ENCODE data around the gene PRKACA.
"Not testable (repeated sequence)": the region's sequence is repeated elsewhere in the genome, so short reads cannot be mapped to it uniquely, and the experiment has no call there.

Gene PRKACA

GRCh38 chr19:14147797-14148605 is 30.4 kb upstream of the PRKACA start:
- no peak for FAIRE-seq

- FAIRE-seq: no peak
These were observed 29.2 kb upstream of the PRKACA start for GRCh38 chr19:14146789-14147216.

- FAIRE-seq: not testable (repeated sequence)
These were observed 28.6 kb upstream of the PRKACA start for GRCh38 chr19:14146169-14146568.

GRCh38 chr19:14145381-14145780 is 27.8 kb upstream of the PRKACA start:
- FAIRE-seq: no peak

GRCh38 chr19:14142262-14143190 is 25.0 kb upstream of the PRKACA start:
- FAIRE-seq: no peak

GRCh38 chr19:14141041-14141440 is 23.5 kb upstream of the PRKACA start:
- FAIRE-seq: no peak

- no peak for FAIRE-seq
These were observed 22.4 kb upstream of the PRKACA start for GRCh38 chr19:14139944-14140343.

- FAIRE-seq: no peak
These were observed 21.2 kb upstream of the PRKACA start for GRCh38 chr19:14138576-14139265.

- FAIRE-seq: peak; percentile 96
These were observed 19.1 kb upstream of the PRKACA start, which contains the start of gene ASF1B for GRCh38 chr19:14136509-14137281. ASF1B (minus strand) TSS chr19:14136589; CDS start chr19:14136456, 133 bp downstream.

GRCh38 chr19:14135985-14136508 is 18.5 kb upstream of the PRKACA start:
- FAIRE-seq: no peak

- FAIRE-seq: no peak
These were observed 17.8 kb upstream of the PRKACA start for GRCh38 chr19:14135355-14135754.

- FAIRE-seq: no peak
These were observed 10.5 kb upstream of the PRKACA start for GRCh38 chr19:14127929-14128509.

- no peak for FAIRE-seq
These were observed 9.6 kb upstream of the PRKACA start for GRCh38 chr19:14127176-14127575.

GRCh38 chr19:14122924-14123323 is 5.4 kb upstream of the PRKACA start:
- no peak for FAIRE-seq

- no peak for FAIRE-seq
These were observed 2.9 kb upstream of the PRKACA start for GRCh38 chr19:14120497-14120780.

- no peak for FAIRE-seq
These were observed 2.3 kb upstream of the PRKACA start for GRCh38 chr19:14119644-14120496.

GRCh38 chr19:14119146-14119545 is 1.6 kb upstream of the PRKACA start:
- no peak for FAIRE-seq

- FAIRE-seq: no peak
These were observed 846 bp upstream of the PRKACA start for GRCh38 chr19:14118165-14119051.

GRCh38 chr19:14116918-14117578 is 514 bp downstream of the PRKACA start:
- no peak for FAIRE-seq

Data from endometrium (tissue), 2 donors.